ENCODE data around the gene LRRC28. TPM values are rescaled to one million over a fixed set of nuclear protein-coding genes. Genes with fewer than 3 reads are reported as not detected.

Gene LRRC28
- total RNA-seq, 3 donors from 2014 or later = 24.3 to 52.2 (median 44.3) TPM

DNA sequence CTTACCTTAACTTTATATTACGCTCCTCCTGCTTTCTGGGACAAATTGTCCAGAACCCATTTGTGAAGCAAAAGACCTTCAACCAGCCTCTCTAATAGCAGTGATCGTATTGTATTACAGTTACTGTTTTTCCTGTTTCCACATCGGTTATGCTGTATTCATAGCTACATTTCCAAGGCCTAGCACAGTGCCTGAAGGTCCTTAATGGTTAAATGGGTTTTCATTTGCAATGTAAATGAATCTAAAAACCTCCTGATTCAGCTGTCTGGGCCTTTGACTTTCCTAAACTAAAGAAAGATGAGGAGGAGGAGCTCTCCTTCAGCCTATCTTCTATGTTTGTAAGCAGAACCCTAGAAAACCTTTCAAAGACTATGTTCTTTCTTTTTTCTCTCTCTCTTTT, 99.1 kb downstream of the LRRC28 start:
- Histone ChIP-seq H3K27me3 (no peaks in the 10 kb centered on the region), H3K36me3 (no peaks in the 10 kb centered on the region), H3K9me3 (no peaks in the 10 kb centered on the region), H3K4me1 (no peaks in the 10 kb centered on the region), H3K4me3 (no peak overlapping the region), H3K27ac (no peak overlapping the region)
- intact Hi-C loops (cut with DNase I; ENCODE audit: low total_unique reads) = no loop called here
- TF ChIP-seq, protein P1, sequence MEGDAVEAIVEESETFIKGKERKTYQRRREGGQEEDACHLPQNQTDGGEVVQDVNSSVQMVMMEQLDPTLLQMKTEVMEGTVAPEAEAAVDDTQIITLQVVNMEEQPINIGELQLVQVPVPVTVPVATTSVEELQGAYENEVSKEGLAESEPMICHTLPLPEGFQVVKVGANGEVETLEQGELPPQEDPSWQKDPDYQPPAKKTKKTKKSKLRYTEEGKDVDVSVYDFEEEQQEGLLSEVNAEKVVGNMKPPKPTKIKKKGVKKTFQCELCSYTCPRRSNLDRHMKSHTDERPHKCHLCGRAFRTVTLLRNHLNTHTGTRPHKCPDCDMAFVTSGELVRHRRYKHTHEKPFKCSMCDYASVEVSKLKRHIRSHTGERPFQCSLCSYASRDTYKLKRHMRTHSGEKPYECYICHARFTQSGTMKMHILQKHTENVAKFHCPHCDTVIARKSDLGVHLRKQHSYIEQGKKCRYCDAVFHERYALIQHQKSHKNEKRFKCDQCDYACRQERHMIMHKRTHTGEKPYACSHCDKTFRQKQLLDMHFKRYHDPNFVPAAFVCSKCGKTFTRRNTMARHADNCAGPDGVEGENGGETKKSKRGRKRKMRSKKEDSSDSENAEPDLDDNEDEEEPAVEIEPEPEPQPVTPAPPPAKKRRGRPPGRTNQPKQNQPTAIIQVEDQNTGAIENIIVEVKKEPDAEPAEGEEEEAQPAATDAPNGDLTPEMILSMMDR (IDR thresholded peaks at IDR 0.05) = no peak
- TF ChIP-seq POLR2A (IDR thresholded peaks at IDR 0.05) (no peak), POLR2AphosphoS5 (IDR thresholded peaks at IDR 0.05) (no peak)
- no peak for DNase-seq (ENCODE audit: low spot score in 2 of 2)

DNA sequence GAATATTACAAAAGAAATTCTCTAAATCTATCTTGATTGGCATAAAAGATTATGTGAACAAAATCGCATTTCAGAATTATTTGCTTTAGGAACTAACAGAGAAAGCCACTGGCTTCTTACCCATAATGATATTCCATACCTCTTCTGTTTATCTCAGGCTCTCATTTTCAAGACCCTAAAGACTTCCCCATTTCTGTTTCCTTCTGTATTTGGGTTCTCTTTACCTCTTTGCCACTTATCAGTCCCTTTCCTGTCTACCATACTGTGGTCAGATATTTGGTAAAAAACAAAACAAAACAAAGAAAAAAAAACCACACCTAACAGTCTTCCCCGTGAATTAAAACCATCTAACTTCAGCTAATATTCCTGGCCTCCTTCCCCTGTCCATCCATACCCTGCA, 108.5 kb downstream of the LRRC28 start:
- Histone ChIP-seq H3K4me1 (no peaks in the 10 kb centered on the region), H3K4me3 (no peak overlapping the region), H3K27ac (no peak overlapping the region), H3K36me3 (no peaks in the 10 kb centered on the region), H3K9me3 (no peaks in the 10 kb centered on the region), H3K27me3 (no peaks in the 10 kb centered on the region)
- DNase-seq (ENCODE audit: low spot score in 2 of 2) = no peak
- TF ChIP-seq, protein P1 (IDR thresholded peaks at IDR 0.05) = no peak
- TF ChIP-seq POLR2A (IDR thresholded peaks at IDR 0.05) = no peak
- intact Hi-C loops (cut with DNase I; ENCODE audit: low total_unique reads) = no loop called here

DNA sequence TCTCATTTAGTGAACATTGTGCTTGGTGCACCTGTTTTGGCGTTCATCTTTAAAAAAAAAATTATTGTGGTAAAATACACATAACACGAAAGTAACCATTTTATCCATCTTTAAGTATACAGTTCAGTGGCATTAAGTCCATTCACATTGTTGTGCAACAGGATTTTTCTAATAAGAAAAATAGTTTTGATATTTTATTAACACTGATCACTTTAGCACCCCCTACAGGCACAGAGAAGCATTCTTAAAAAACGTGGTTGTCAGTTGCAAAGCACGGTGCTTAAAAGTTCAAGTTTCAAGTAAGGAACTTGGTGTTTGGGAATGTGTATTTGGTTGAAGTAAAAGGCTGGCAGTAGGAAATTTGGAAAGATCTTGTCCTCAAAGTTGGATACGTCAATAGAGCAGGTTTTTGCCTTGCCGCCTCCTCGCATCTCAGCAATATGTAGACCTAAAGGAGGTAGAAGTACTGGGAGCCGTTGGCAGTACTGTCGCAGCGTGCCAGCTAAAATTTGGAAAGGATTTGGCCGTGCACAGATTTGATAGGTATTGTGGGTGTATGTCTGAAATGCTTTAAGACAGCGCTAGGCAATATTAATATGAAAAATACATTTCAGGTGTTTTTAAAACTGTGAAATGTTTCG, 110.4 kb downstream of the LRRC28 start:
- H3K4me3 ChIP-seq = no peak overlapping the region
- TF ChIP-seq POLR2A (IDR thresholded peaks at IDR 0.05) = no peak
- TF ChIP-seq POLR2AphosphoS5 (IDR thresholded peaks at IDR 0.05) = no peak
- TF ChIP-seq, protein P1 (IDR thresholded peaks at IDR 0.05) = no peak
- DNase-seq (ENCODE audit: low spot score in 2 of 2) = no peak
- H3K27me3 ChIP-seq = no peaks in the 10 kb centered on the region
- no peaks in the 10 kb centered on the region for H3K9me3 ChIP-seq
- H3K36me3 ChIP-seq = no peaks in the 10 kb centered on the region
- intact Hi-C loops (cut with DNase I; ENCODE audit: low total_unique reads) = no loop called here
- no peak overlapping the region for H3K27ac ChIP-seq
- H3K4me1 ChIP-seq = no peaks in the 10 kb centered on the region

DNA sequence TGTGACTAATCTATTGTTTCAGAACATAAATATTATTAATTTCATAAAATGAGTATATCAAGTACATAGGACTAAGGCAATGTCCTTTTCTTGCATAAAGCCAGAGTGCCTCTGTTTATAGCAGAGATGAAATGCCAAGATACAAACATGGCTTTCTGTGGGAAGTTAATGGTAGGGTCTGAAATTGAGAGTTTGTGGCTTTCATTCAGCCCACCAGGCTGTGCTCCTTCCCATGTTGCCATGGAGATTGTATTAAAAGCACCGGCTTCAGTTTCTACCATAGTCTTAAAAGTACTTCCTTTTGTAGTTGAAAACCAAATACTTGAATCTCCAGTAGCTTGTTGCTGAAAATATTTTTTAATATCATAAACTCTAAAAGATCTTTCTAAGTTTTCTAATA, 114.0 kb downstream of the LRRC28 start:
- TF ChIP-seq POLR2AphosphoS5 (IDR thresholded peaks at IDR 0.05) = no peak
- TF ChIP-seq, protein P1 (IDR thresholded peaks at IDR 0.05) = no peak
- TF ChIP-seq POLR2A (IDR thresholded peaks at IDR 0.05) = no peak
- Histone ChIP-seq H3K36me3 (no peaks in the 10 kb centered on the region), H3K4me3 (no peak overlapping the region), H3K27ac (no peak overlapping the region), H3K4me1 (no peaks in the 10 kb centered on the region), H3K9me3 (peaks cover 0 to 8% of the 10 kb centered on the region in 2 donors), H3K27me3 (no peaks in the 10 kb centered on the region)
- DNase-seq (ENCODE audit: low spot score in 2 of 2) = no peak
- intact Hi-C loops (cut with DNase I; ENCODE audit: low total_unique reads) = no loop called here

DNA sequence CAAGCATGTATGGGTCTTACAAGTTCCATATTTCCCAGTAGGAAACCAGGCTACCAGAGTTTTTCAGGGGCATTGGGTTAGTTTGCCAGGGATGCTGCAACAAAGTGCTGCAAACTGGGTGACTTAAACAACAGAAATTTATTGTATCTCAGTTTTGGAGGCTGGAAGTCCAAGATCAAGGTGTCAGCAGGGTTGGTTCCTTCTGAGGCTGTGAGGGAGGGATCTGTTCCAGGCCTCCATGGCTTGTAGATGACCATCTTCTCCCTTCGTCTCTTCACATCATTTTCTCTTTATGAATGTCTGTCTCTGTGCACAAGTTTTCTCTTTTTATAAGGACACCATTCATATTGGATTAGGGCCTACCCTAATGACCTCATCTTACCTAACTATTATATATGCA, 114.7 kb downstream of the LRRC28 start:
- H3K27me3 ChIP-seq = no peaks in the 10 kb centered on the region
- DNase-seq (ENCODE audit: low spot score in 2 of 2) = no peak

More for the DNA sequence above, 114.7 kb downstream of the LRRC28 start:
- intact Hi-C loops (cut with DNase I; ENCODE audit: low total_unique reads) = no loop called here
- TF ChIP-seq POLR2A (IDR thresholded peaks at IDR 0.05) (no peak), POLR2AphosphoS5 (IDR thresholded peaks at IDR 0.05) (no peak)
- TF ChIP-seq, protein P1 (IDR thresholded peaks at IDR 0.05) = no peak
- Histone ChIP-seq H3K27ac (no peak overlapping the region), H3K9me3 (peaks cover 0 to 8% of the 10 kb centered on the region in 2 donors), H3K4me1 (no peaks in the 10 kb centered on the region), H3K4me3 (no peak overlapping the region), H3K36me3 (no peaks in the 10 kb centered on the region)

All from breast epithelium (tissue), 4 donors.